Cardiac fibroblast (primary cell): ENCODE results near the gene CCNK.

Experiments
- DNase-seq, 2 donors: peaks; one replicate each; pipeline versions ENCODE4 v3.0.0 to v3.0.0-alpha.2; 2010; ENCODE audit warnings: low read depth in 2 of 2
- H3K4me3 ChIP-seq, 2 donors: replicated peaks in 1 of 2; 1 replicate in 1 of 2; 2 replicates in 1 of 2; pipeline ENCODE4 v1.5.1; 2011; ENCODE audit warnings: low read depth in 2 of 2, low read length in 2 of 2, mild to moderate bottlenecking in 2 of 2, moderate library complexity in 1 of 2
- TF ChIP-seq, protein P1 (sequence below): IDR thresholded peaks from one replicate; pipeline ENCODE4 v1.5.1; 2011; ENCODE audit warnings: low read depth, mild to moderate bottlenecking, low read length, inconsistent platforms

The CCNK gene

DNA sequence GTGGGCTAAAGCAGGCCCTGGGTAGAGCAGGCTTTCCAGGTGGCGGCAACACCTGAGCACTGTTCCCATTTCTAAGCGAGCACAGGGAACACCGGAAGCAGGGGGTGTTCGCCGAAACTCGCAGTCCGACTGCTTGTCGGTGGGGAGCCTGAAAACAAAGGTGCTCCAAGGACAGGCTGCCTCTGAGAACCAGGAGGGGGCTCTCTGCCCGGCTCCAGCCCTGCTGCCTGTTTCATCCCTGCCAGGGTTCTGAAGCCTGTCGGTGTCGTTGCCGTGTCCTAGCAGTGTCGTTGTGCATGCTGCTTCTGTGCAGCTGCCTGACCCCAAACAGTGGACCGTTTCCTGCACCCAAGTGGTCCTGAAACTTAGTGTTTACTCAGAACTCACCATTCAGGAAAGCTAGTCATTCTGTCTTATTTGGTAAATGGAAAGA lies 21.8 kb downstream of the CCNK start:
- H3K4me3 ChIP-seq: no peak overlapping the region
- DNase-seq: no peak
- TF ChIP-seq, protein P1, sequence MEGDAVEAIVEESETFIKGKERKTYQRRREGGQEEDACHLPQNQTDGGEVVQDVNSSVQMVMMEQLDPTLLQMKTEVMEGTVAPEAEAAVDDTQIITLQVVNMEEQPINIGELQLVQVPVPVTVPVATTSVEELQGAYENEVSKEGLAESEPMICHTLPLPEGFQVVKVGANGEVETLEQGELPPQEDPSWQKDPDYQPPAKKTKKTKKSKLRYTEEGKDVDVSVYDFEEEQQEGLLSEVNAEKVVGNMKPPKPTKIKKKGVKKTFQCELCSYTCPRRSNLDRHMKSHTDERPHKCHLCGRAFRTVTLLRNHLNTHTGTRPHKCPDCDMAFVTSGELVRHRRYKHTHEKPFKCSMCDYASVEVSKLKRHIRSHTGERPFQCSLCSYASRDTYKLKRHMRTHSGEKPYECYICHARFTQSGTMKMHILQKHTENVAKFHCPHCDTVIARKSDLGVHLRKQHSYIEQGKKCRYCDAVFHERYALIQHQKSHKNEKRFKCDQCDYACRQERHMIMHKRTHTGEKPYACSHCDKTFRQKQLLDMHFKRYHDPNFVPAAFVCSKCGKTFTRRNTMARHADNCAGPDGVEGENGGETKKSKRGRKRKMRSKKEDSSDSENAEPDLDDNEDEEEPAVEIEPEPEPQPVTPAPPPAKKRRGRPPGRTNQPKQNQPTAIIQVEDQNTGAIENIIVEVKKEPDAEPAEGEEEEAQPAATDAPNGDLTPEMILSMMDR: no peak

DNA sequence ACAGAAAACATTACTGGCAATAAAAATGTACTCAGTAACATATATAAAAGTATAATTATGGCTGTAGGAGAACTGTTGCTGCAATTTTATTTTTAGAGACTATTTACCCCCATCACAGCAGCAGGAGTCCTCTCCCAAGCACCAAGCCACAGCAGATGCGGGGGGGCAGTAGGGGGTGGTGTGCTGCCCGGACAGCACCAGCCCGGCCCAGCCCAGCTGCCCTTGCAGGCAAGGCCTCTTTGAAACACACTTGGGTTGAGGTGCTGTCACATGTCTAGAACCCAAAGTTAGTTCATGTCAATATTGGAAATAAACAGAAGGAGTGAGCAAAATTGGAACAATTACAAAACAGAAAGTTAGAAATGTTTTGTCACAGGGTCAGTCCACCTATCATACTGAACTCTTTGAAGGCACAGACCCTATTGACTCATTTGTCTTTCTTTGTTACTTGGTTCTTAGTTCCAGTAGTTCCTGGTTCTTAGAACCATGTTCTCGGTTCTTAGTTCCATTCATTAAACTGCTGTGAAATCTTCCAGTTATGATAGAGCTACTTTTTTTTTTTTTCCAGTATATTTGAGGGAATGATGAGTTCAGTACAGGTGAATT lies 22.7 kb downstream of the CCNK start:
- H3K4me3 ChIP-seq: no peak overlapping the region
- DNase-seq: no peak
- TF ChIP-seq, protein P1: no peak

DNA sequence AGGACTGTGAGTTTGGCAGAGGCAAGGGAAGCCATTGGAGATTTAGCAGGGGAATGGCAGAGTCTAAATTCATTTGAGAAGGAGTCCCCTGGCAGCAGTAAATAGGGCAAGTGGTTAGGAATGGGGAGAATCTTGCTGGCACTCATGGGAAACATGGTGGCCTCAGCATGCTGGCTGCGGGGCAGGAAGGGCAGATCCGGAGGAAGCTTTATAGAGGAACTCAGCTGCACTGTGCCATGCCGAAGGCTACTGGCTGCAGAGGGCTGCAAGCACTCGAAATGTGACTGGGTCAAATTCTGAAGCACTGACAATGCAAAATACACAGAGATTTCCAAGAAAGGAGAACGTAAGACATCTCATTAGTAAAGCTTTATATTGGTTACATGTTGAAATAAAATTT lies 23.9 kb downstream of the CCNK start:
- DNase-seq: no peak
- no peak overlapping the region for H3K4me3 ChIP-seq
- TF ChIP-seq, protein P1: no peak

DNA sequence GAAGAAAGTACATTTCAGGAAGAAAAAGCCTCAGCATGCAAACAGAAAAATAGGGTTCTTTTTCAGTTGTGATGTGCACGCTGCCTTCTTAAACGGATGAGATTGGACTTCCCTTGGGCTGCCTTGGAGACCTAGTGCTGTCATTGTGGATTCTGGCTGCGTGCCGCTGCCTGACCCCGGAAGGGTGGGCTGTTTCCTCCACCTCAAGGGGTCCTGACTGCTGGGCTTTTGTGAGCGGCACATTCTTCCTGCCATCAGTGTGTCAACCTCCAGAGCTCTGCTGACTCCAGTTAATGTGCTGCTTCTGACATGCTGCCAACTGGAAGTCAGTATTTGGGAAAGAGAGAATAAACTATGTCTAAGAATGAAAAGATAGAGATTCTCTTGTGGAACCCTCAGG lies 25.1 kb downstream of the CCNK start:
- TF ChIP-seq, protein P1: no peak
- no peak for DNase-seq
- no peak overlapping the region for H3K4me3 ChIP-seq

DNA sequence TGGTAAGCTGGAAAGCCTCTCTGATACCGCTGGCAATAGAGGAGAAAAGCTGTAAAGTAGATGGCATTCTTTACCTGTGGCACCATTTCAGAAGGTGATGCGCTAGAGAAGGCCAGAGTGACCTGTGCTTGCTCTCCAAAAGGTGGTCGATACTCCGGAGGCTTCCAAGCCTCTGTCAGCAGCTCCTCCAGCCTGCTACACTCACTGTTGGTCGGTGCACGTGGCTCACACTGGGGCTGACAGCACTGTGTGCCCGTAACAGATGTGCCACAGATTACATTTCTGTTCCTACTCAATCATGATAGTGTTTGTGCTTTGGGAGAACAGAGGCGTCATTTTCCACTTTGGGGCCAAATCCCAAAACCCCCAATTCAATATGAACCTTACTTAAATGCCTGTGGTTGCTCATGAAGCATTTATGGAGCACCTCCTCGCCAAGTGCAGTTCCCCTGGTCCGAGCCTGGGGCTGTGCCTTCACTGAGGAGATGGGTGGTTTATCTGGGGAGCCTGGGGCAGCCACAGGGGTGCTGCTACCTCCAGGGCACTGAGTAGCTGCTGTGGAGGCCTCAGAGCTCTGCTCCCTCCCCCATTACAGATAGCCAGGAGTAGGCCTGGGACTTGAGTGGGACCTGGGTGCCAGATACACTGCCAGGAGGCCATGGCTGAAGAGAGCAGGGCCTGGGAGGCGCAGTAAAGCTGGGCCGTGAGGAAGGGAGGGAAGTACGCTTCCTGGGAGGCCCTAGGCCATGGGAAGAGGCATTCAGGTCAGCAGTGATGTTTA lies 26.8 kb downstream of the CCNK start:
- no peak for DNase-seq
- TF ChIP-seq, protein P1: no peak
- H3K4me3 ChIP-seq: no peak overlapping the region

DNA sequence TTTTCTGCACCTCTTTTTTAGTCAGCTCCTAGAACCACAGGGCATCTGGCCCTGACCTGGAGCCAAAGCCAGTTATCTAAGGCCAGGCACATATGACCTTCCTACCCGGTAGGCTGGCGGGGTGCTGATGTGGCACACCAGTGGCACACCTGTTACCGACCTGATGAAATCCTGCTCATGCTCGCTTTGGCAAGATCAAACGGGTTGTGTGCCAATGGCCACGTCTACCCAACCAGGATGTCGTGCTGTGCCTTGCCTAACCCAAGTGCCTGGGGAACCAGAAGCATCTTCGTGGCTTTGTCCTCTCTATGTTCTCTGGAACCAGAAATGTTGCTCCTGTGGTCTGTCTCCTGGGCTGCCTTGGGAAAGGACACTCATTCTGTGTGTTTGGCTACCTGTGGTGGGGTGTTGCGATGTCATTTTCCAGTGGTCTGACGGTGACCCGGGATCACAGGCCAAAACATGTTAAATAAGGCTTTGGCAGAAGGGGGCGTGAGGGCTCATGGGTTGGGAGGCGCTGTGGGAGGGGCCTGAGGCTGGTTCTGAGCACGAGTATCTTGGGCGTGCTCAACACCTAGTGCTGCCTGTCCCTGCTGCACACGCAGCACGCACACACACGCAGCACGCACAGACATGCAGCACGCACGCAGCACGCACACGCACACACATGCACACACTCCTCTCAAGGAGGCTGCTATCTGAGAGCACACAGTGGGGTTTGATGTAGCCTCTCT lies 27.9 kb downstream of the CCNK start:
- H3K4me3 ChIP-seq: no peak overlapping the region
- TF ChIP-seq, protein P1: no peak
- DNase-seq: no peak
